NK-92 (cell line): ENCODE measurements around the gene USP48.
"Not testable (repeated sequence)": the region's sequence is repeated elsewhere in the genome, so short reads cannot be mapped to it uniquely, and the experiment has no call there.

Experiments
- DNase-seq: peaks from one replicate; lab custom pipeline; 2025; ENCODE audit not compliant: unreplicated experiment; lab: John Stamatoyannopoulos, UW

USP48 gene

GRCh38 chr1:21816602-21817302 lies 33.8 kb upstream of the USP48 start:
- DNase-seq: no peak

- no peak for DNase-seq
These were observed 32.9 kb upstream of the USP48 start for GRCh38 chr1:21815724-21816321.

GRCh38 chr1:21814981-21815582 lies 32.1 kb upstream of the USP48 start:
- DNase-seq: no peak

GRCh38 chr1:21814241-21814918 lies 31.4 kb upstream of the USP48 start:
- no peak for DNase-seq

- DNase-seq: no peak
These were observed 30.6 kb upstream of the USP48 start for GRCh38 chr1:21813542-21813941.

- no peak for DNase-seq
These were observed 28.9 kb upstream of the USP48 start, which contains the start of gene LDLRAD2 for GRCh38 chr1:21811875-21812305. TSS of gene LDLRAD2 (plus strand) at chr1:21812265. CDS start at chr1:21812452, 187 bp downstream.

GRCh38 chr1:21804536-21804935 lies 21.6 kb upstream of the USP48 start:
- no peak for DNase-seq

GRCh38 chr1:21801100-21801499 lies 18.2 kb upstream of the USP48 start:
- no peak for DNase-seq

- no peak for DNase-seq
These were observed 16.8 kb upstream of the USP48 start for GRCh38 chr1:21799730-21800129.

GRCh38 chr1:21795075-21795474 lies 12.1 kb upstream of the USP48 start:
- DNase-seq: no peak

- DNase-seq: no peak
These were observed 11.7 kb upstream of the USP48 start for GRCh38 chr1:21794656-21795055.

- no peak for DNase-seq
These were observed 10.2 kb upstream of the USP48 start for GRCh38 chr1:21793104-21793503.

GRCh38 chr1:21786640-21787039 lies 3.7 kb upstream of the USP48 start:
- DNase-seq: no peak

- DNase-seq: not testable (repeated sequence)
These were observed 2.8 kb upstream of the USP48 start for GRCh38 chr1:21785764-21786163.

- no peak for DNase-seq
These were observed 992 bp upstream of the USP48 start for GRCh38 chr1:21783679-21784603.

GRCh38 chr1:21782349-21782867 lies 541 bp downstream of the USP48 start:
- DNase-seq: no peak

GRCh38 chr1:21781815-21782348 lies 1.1 kb downstream of the USP48 start:
- DNase-seq: no peak

GRCh38 chr1:21779613-21780521 lies 3.1 kb downstream of the USP48 start:
- DNase-seq: no peak

- DNase-seq: no peak
These were observed 4.6 kb downstream of the USP48 start for GRCh38 chr1:21778405-21778727.
